SK-N-SH (cell line): ENCODE data around the gene NPEPL1. TPM values are rescaled to one million over a fixed set of nuclear protein-coding genes. Genes with fewer than 3 reads are reported as not detected.

Experiments
- CTCF ChIA-PET: fragments of 300-600, 350-600 bp; formaldehyde crosslinking; extraction: SDS; loops from one replicate; lab custom pipeline; 2021; lab: Yijun Ruan, JAX
- POLR2A ChIA-PET: fragments of 350-600 bp; sonication (Branson Sonifier 250); formaldehyde crosslinking; extraction: SDS; loops from one replicate; lab custom pipeline; 2020; ENCODE audit warnings: antibody characterized with exemption, inconsistent platforms; lab: Yijun Ruan, JAX
- DNase-seq: peaks from one replicate; pipeline ENCODE4 v3.0.0; 2012
- H2AFZ ChIP-seq: fragments of 200-600 bp; sonication (generic); 2 replicates; pipeline ENCODE4 v1.8.1; 2016; ENCODE audit warnings: antibody characterized with exemption, mild to moderate bottlenecking, low read depth
- H3F3A ChIP-seq: fragments of 200-600 bp; sonication (generic); replicated peaks from 2 replicates; pipeline ENCODE3; 2016; ENCODE audit warnings: antibody characterized with exemption, mild to moderate bottlenecking; ENCODE audit not compliant: insufficient read depth
- H3K27ac ChIP-seq, 2 experiments: fragments of 200-500 bp in 1 of 2; fragments of 200-600 bp in 1 of 2; sonication (Bioruptor generic) in 1 of 2; sonication (generic), shearing (Covaris generic) in 1 of 2; 2 replicates each; pipeline versions ENCODE4 v1.5.1 to v1.6.1; 2014 to 2016; ENCODE audit warnings: low read depth in 2 of 2, inconsistent platforms in 1 of 2, low read length in 1 of 2, mild to moderate bottlenecking in 1 of 2, mixed read lengths in 1 of 2
- H3K27me3 ChIP-seq: fragments of 200-600 bp; sonication (generic), shearing (Covaris generic); 2 replicates; pipeline ENCODE4 v1.6.1; 2016; ENCODE audit warnings: mixed run types; ENCODE audit not compliant: insufficient read depth
- H3K36me3 ChIP-seq, 2 experiments: fragments of 200-500 bp in 1 of 2; fragments of 200-600 bp in 1 of 2; sonication (Bioruptor generic) in 1 of 2; sonication (generic) in 1 of 2; replicated peaks in 1 of 2; 2 replicates each; pipeline versions ENCODE3 to v1.5.1; 2014 to 2016; ENCODE audit warnings: low read length in 1 of 2, mild to moderate bottlenecking in 1 of 2; ENCODE audit not compliant: insufficient read depth in 2 of 2, control insufficient read depth in 1 of 2
- H3K4me1 ChIP-seq, 2 experiments: fragments of 200-500 bp in 1 of 2; fragments of 200-600 bp in 1 of 2; sonication (Bioruptor generic) in 1 of 2; sonication (generic), shearing (Covaris generic) in 1 of 2; 2 replicates each; pipeline versions ENCODE4 v1.5.1 to v1.6.1; 2014 to 2016; ENCODE audit warnings: low read depth in 1 of 2, low read length in 1 of 2, mixed run types in 1 of 2; ENCODE audit not compliant: insufficient read depth in 2 of 2, control insufficient read depth in 1 of 2
- H3K4me2 ChIP-seq: fragments of 200-600 bp; sonication (generic), shearing (Covaris generic); 2 replicates; pipeline ENCODE4 v1.6.1; 2017; ENCODE audit warnings: mixed run types
- H3K4me3 ChIP-seq, 2 experiments: fragments of 200-500 bp in 1 of 2; fragments of 200-600 bp in 1 of 2; sonication (Bioruptor generic) in 1 of 2; sonication (generic), shearing (Covaris generic) in 1 of 2; 2 replicates each; pipeline versions ENCODE4 v1.5.1 to v1.8.1; 2014 to 2016; ENCODE audit warnings: low read depth in 2 of 2, inconsistent platforms in 1 of 2, low read length in 1 of 2, mild to moderate bottlenecking in 1 of 2, mixed read lengths in 1 of 2, moderate library complexity in 1 of 2
- H3K79me2 ChIP-seq: fragments of 200-600 bp; sonication (generic); 2 replicates; pipeline ENCODE4 v1.8.1; 2017; ENCODE audit warnings: mild to moderate bottlenecking; ENCODE audit not compliant: insufficient read depth
- H3K9ac ChIP-seq: fragments of 200-600 bp; sonication (generic); 2 replicates; pipeline ENCODE4 v1.6.1; 2017; ENCODE audit warnings: mixed run types
- H3K9me2 ChIP-seq: fragments of 200-600 bp; sonication (generic); 2 replicates; pipeline ENCODE4 v1.6.1; 2017; ENCODE audit warnings: mixed run types
- H3K9me3 ChIP-seq: fragments of 200-600 bp; sonication (generic); 2 replicates; pipeline ENCODE4 v1.6.1; 2017; ENCODE audit warnings: mixed run types, mild to moderate bottlenecking, moderate library complexity
- H4K20me1 ChIP-seq: fragments of 200-600 bp; sonication (generic); 2 replicates; pipeline ENCODE4 v1.6.1; 2017; ENCODE audit warnings: mild to moderate bottlenecking, mixed run types; ENCODE audit not compliant: insufficient read depth
- CHD2 ChIP-seq: fragments of 150-350 bp; IDR thresholded peaks from 2 replicates; pipeline ENCODE4 v1.6.1; 2018; ENCODE audit warnings: low read length; ENCODE audit not compliant: partially characterized antibody
- CTCF ChIP-seq: fragments of 200-600 bp; sonication (generic); IDR thresholded peaks from 2 replicates; pipeline ENCODE4 v1.6.1; 2017; ENCODE audit warnings: antibody characterized with exemption, mild to moderate bottlenecking, moderate library complexity
- FOXJ3 ChIP-seq: sonication (generic); formaldehyde crosslinking; IDR thresholded peaks from 2 replicates; pipeline ENCODE4 v1.5.1; 2020; ENCODE audit warnings: mild to moderate bottlenecking, missing genetic modification reagents
- FOXM1 ChIP-seq: IDR thresholded peaks from 2 replicates; pipeline ENCODE4 v1.4.0; 2012; ENCODE audit warnings: low read depth, mild to moderate bottlenecking
- GABPA ChIP-seq: IDR thresholded peaks from 2 replicates; pipeline ENCODE4 v1.4.0; 2012; ENCODE audit warnings: low read depth, mild to moderate bottlenecking
- GATA2 ChIP-seq: sonication (generic); formaldehyde crosslinking; IDR thresholded peaks from 2 replicates; pipeline ENCODE4 v1.5.0; 2020; ENCODE audit warnings: mild to moderate bottlenecking, missing genetic modification reagents
- MEF2A ChIP-seq: IDR thresholded peaks from 2 replicates; pipeline ENCODE4 v1.4.0; 2012; ENCODE audit warnings: low read depth, borderline replicate concordance
- MXI1 ChIP-seq: IDR thresholded peaks from 2 replicates; pipeline ENCODE4 v1.6.1; 2012; ENCODE audit warnings: mild to moderate bottlenecking, low read depth, low read length, improper control_type of control experiment
- NFIC ChIP-seq: IDR thresholded peaks from 2 replicates; pipeline ENCODE4 v1.4.0; 2012; ENCODE audit warnings: borderline replicate concordance
- RCOR1 ChIP-seq: fragments of 150-350 bp; IDR thresholded peaks from 2 replicates; pipeline ENCODE4 v1.6.1; 2017; ENCODE audit warnings: antibody characterized with exemption, low read length
- REST ChIP-seq: IDR thresholded peaks from 2 replicates; pipeline ENCODE4 v1.6.1; 2012; ENCODE audit warnings: mild to moderate bottlenecking, low read depth, low read length, moderate library complexity
- RFX5 ChIP-seq: IDR thresholded peaks from 2 replicates; pipeline ENCODE4 v1.6.1; 2012; ENCODE audit warnings: mild to moderate bottlenecking, improper control_type of control experiment, low read length
- RXRA ChIP-seq: IDR thresholded peaks from 2 replicates; pipeline ENCODE4 v1.4.0; 2012; ENCODE audit warnings: low read depth, mild to moderate bottlenecking, borderline replicate concordance
- SIN3A ChIP-seq: IDR thresholded peaks from 2 replicates; pipeline ENCODE4 v1.6.1; 2012; ENCODE audit warnings: low read depth, mild to moderate bottlenecking, low read length, moderate library complexity, borderline replicate concordance
- TCF12 ChIP-seq: IDR thresholded peaks from 2 replicates; pipeline ENCODE4 v1.4.0; 2012
- TEAD4 ChIP-seq: IDR thresholded peaks from 2 replicates; pipeline ENCODE4 v1.4.0; 2012; ENCODE audit warnings: mild to moderate bottlenecking, borderline replicate concordance; ENCODE audit not compliant: insufficient read depth
- USF1 ChIP-seq: IDR thresholded peaks from 2 replicates; pipeline ENCODE4 v1.4.0; 2012; ENCODE audit warnings: low read depth, borderline replicate concordance
- USF2 ChIP-seq: fragments of 150-350 bp; IDR thresholded peaks from 2 replicates; pipeline ENCODE4 v1.6.1; 2017; ENCODE audit warnings: antibody characterized with exemption, low read length, low read depth, borderline replicate concordance
- WGBS: methylation state at CpG from one replicate; pipeline ENCODE4 v1.1.6; 2017; ENCODE audit warnings: low lambda C conversion rate; 5-methylcytosine and 5-hydroxymethylcytosine counted together
- polyA plus RNA-seq, 3 experiments: library from polyadenylated mRNA; depleted of rRNA; stranded (reverse); fragments of >200 nt; gene quantifications; 2 replicates each; pipeline ENCODE4 v1.2.3, GENCODE V29; 2012

NPEPL1 gene
- polyA plus RNA-seq, 1 of the 3 experiments (the other 2 are of a cell fraction) = 2.8 TPM

- no peak for TF ChIP-seq CHD2
- no peak for DNase-seq
- peaks cover 3% of the 10 kb centered on the region; the same call in 1 of the 2 replicates for H4K20me1 ChIP-seq
- H3F3A ChIP-seq = no peaks in the 10 kb centered on the region
- no peak overlapping the region for H3K4me3 ChIP-seq
- H3K4me2 ChIP-seq = no peak overlapping the region
- 92% methylated on average over 14 of the region's 14 CpGs for WGBS
- peaks cover 100% of the 10 kb centered on the region for H3K79me2 ChIP-seq
- H2AFZ ChIP-seq = no peak overlapping the region
- H3K27ac ChIP-seq = no peak overlapping the region
- H3K9me2 ChIP-seq = no peaks in the 10 kb centered on the region
- H3K27me3 ChIP-seq = no peaks in the 10 kb centered on the region
- H3K9me3 ChIP-seq = no peaks in the 10 kb centered on the region
- CTCF ChIA-PET = interaction anchor here (1.9 kb wide), 1 partner anchor 10 kb away, joined by 11 read pairs; the partner anchor contains the start of gene STX16
- H3K9ac ChIP-seq = no peak overlapping the region
- H3K4me1 ChIP-seq = peaks cover 23% of the 10 kb centered on the region in 2 experiments; a peak in 3 of 4 replicates
- POLR2A ChIA-PET = no interaction called here
- H3K36me3 ChIP-seq = peaks cover 33 to 62% of the 10 kb centered on the region in 2 experiments
Observed at GRCh38 chr20:58660855-58661597, 31.6 kb upstream of the NPEPL1 start.

GRCh38 chr20:58661598-58662473 is 30.8 kb upstream of the NPEPL1 start:
- no peak for DNase-seq
- Histone ChIP-seq H3K9ac (no peak overlapping the region), H3K27me3 (no peaks in the 10 kb centered on the region), H3K27ac (no peak overlapping the region), H3K4me1 (peaks cover 17 to 18% of the 10 kb centered on the region in 2 experiments; a peak in 3 of 4 replicates), H3K4me2 (no peak overlapping the region), H2AFZ (no peak overlapping the region), H3K36me3 (peaks cover 33 to 60% of the 10 kb centered on the region in 2 experiments), H3K79me2 (peaks cover 100% of the 10 kb centered on the region), H3K9me3 (no peaks in the 10 kb centered on the region), H3F3A (no peaks in the 10 kb centered on the region), H4K20me1 (peaks cover 3% of the 10 kb centered on the region; the same call in 1 of the 2 replicates), H3K4me3 (no peak overlapping the region), H3K9me2 (no peaks in the 10 kb centered on the region)
- TF ChIP-seq RCOR1 (no peak), CHD2 (no peak), REST (no peak), SIN3A (no peak), RXRA (no peak), FOXM1 (no peak), NFIC (no peak), MEF2A (no peak), TCF12 (no peak), CTCF (no peak), RFX5 (no peak), MXI1 (no peak), USF1 (no peak), TEAD4 (no peak), GATA2 (CRISPR knock-in tag) (no peak), FOXJ3 (CRISPR knock-in tag) (no peak), GABPA (no peak), USF2 (no peak)
- ChIA-PET CTCF (no interaction called here), POLR2A (no interaction called here)
- WGBS = 93% methylated on average over 12 of the region's 12 CpGs
